ENCODE data around the gene TNRC6A. TPM values are rescaled to one million over a fixed set of nuclear protein-coding genes. Genes with fewer than 3 reads are reported as not detected.

TNRC6A gene
- total RNA-seq, 1 donor from 2014 or later = 55.7 TPM

DNA sequence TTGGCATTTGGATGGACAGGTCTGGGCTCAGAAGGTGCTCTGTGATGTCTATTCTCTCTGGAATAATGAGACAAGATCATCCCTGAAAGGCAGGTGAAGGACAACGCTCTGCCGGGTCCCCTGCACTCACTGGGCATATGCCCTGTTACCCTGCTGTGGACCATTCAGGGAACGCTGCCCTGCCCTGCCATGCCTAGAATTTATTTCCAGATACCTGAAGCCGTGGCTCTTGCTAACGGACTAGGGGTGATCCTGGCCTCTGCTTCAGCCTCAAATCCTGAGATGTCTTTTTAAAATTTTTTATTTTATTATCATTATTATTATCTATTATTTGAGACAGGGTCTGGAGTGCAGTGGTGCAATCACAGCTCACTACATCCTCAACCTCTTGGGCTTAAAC lies 120.2 kb downstream of the TNRC6A start:
- H3K27ac Mint-ChIP-seq = no peak overlapping the region
- Histone ChIP-seq H3K27me3 (no peaks in the 10 kb centered on the region), H4K20me1 (ENCODE audit: low read depth) (no peaks in the 10 kb centered on the region), H3K9ac (no peak overlapping the region), H3K4me3 (no peak overlapping the region), H2AFZ (replicated peaks) (no peak overlapping the region), H3K9me3 (ENCODE audit: low read depth) (no peaks in the 10 kb centered on the region), H3K4me1 (no peaks in the 10 kb centered on the region), H3K27ac (no peak overlapping the region), H3F3A (ENCODE audit: low read depth) (no peaks in the 10 kb centered on the region), H3K36me3 (no peaks in the 10 kb centered on the region), H3K79me2 (ENCODE audit: low read depth) (no peaks in the 10 kb centered on the region), H3K4me2 (no peak overlapping the region)
- H3K9me3 Mint-ChIP-seq = no peaks in the 10 kb centered on the region
- H3K27me3 Mint-ChIP-seq (ENCODE audit: insufficient read depth, low read depth) = peaks cover 4% of the 10 kb centered on the region
- TF ChIP-seq EZH2phosphoT487 (IDR thresholded peaks at IDR 0.05) (no peak), EZH2 (IDR thresholded peaks at IDR 0.05) (no peak)
- TF ChIP-seq, protein P1, sequence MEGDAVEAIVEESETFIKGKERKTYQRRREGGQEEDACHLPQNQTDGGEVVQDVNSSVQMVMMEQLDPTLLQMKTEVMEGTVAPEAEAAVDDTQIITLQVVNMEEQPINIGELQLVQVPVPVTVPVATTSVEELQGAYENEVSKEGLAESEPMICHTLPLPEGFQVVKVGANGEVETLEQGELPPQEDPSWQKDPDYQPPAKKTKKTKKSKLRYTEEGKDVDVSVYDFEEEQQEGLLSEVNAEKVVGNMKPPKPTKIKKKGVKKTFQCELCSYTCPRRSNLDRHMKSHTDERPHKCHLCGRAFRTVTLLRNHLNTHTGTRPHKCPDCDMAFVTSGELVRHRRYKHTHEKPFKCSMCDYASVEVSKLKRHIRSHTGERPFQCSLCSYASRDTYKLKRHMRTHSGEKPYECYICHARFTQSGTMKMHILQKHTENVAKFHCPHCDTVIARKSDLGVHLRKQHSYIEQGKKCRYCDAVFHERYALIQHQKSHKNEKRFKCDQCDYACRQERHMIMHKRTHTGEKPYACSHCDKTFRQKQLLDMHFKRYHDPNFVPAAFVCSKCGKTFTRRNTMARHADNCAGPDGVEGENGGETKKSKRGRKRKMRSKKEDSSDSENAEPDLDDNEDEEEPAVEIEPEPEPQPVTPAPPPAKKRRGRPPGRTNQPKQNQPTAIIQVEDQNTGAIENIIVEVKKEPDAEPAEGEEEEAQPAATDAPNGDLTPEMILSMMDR (IDR thresholded peaks at IDR 0.05) = no peak
- no peak for DNase-seq (ENCODE audit: low spot score)
- no peak overlapping the region for H3K4me3 Mint-ChIP-seq
- no peaks in the 10 kb centered on the region for H3K4me1 Mint-ChIP-seq
- H3K36me3 Mint-ChIP-seq = no peaks in the 10 kb centered on the region

DNA sequence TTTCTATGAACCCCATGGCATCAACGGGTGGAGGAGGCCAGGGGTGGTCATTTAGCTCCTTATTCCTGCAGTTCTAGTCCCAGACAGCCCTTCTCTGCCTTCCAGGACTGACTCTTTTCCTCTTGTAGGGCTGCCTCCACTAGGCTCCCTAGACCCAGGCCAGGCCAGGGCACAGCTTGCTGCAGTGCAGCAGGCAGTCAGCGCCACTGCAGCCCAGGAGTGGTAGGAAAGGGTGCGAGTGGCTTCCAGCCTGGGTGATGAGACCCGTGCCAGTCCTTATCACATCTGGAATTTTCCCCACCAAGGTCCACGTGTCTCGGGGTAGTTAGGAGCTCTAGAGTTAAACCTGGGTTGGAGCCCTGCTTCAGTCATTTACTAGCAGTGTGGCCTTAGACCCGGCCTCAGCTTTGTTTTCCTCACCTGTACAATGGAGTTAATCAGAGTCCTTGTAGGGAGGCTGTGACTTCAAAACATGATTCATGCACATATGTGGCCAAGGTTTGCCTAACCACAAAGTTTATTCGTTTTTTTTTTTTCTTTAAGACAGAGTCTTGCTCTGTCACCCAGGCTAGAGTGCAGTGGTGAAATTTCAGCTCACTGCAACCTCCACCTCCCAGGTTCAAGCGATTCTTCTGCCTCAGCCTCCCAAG lies 121.0 kb downstream of the TNRC6A start:
- TF ChIP-seq EZH2phosphoT487 (IDR thresholded peaks at IDR 0.05) (no peak), EZH2 (IDR thresholded peaks at IDR 0.05) (no peak)
- TF ChIP-seq, protein P1 (IDR thresholded peaks at IDR 0.05) = no peak
- no peak overlapping the region for H3K9ac ChIP-seq
- no peaks in the 10 kb centered on the region for H3K4me1 Mint-ChIP-seq
- no peaks in the 10 kb centered on the region for H3K9me3 ChIP-seq (ENCODE audit: low read depth)
- H3K27ac ChIP-seq = no peak overlapping the region
- no peaks in the 10 kb centered on the region for H3F3A ChIP-seq (ENCODE audit: low read depth)
- no peak overlapping the region for H3K4me2 ChIP-seq
- H3K4me3 Mint-ChIP-seq = no peak overlapping the region
- no peaks in the 10 kb centered on the region for H3K79me2 ChIP-seq (ENCODE audit: low read depth)
- H3K27me3 Mint-ChIP-seq (ENCODE audit: insufficient read depth, low read depth) = peaks cover 7% of the 10 kb centered on the region
- no peak for DNase-seq (ENCODE audit: low spot score)
- no peaks in the 10 kb centered on the region for H3K9me3 Mint-ChIP-seq
- H2AFZ ChIP-seq (replicated peaks) = no peak overlapping the region
- H3K36me3 ChIP-seq = no peaks in the 10 kb centered on the region
- H3K27me3 ChIP-seq = no peaks in the 10 kb centered on the region
- H3K36me3 Mint-ChIP-seq = no peaks in the 10 kb centered on the region
- no peak overlapping the region for H3K27ac Mint-ChIP-seq
- H3K4me1 ChIP-seq = no peaks in the 10 kb centered on the region
- no peak overlapping the region for H3K4me3 ChIP-seq
- no peaks in the 10 kb centered on the region for H4K20me1 ChIP-seq (ENCODE audit: low read depth)

DNA sequence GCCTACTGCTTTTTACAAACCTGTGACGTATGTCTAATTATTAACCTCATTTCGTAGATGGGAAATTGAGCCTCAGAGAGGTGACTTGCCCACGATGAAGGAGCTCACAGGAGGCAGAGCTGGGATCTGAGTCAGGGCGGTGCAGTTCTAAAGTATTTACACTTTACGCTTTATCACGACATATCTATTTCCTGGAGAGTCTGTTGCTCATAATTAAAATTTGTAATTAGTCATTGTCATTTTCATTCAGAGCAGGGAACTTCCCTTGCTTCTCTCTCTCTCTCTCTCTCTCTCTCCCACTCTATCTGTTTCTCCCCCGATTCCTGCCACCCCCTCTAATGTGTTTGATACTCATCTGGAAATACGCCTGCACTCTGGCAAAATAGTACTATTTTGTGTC lies 122.2 kb downstream of the TNRC6A start:
- Mint-ChIP-seq H3K4me1 (no peaks in the 10 kb centered on the region), H3K27me3 (ENCODE audit: insufficient read depth, low read depth) (peaks cover 7% of the 10 kb centered on the region), H3K9me3 (no peaks in the 10 kb centered on the region), H3K36me3 (no peaks in the 10 kb centered on the region), H3K4me3 (no peak overlapping the region), H3K27ac (no peak overlapping the region)
- Histone ChIP-seq H3K27ac (no peak overlapping the region), H3K27me3 (no peaks in the 10 kb centered on the region), H3K4me3 (no peak overlapping the region), H3K9me3 (ENCODE audit: low read depth) (no peaks in the 10 kb centered on the region), H3F3A (ENCODE audit: low read depth) (no peaks in the 10 kb centered on the region), H2AFZ (replicated peaks) (no peak overlapping the region), H3K4me2 (no peak overlapping the region), H3K36me3 (no peaks in the 10 kb centered on the region), H4K20me1 (ENCODE audit: low read depth) (no peaks in the 10 kb centered on the region), H3K4me1 (no peaks in the 10 kb centered on the region), H3K79me2 (ENCODE audit: low read depth) (no peaks in the 10 kb centered on the region), H3K9ac (no peak overlapping the region)
- TF ChIP-seq, protein P1 (IDR thresholded peaks at IDR 0.05) = no peak
- TF ChIP-seq EZH2phosphoT487 (IDR thresholded peaks at IDR 0.05) = no peak
- TF ChIP-seq EZH2 (IDR thresholded peaks at IDR 0.05) = no peak
- no peak for DNase-seq (ENCODE audit: low spot score)
